ENCODE measurements around the gene KAZALD1. TPM values are rescaled to one million over a fixed set of nuclear protein-coding genes. Genes with fewer than 3 reads are reported as not detected.

KAZALD1 gene
- polyA plus RNA-seq, 1 donor from 2014 or later = 1.6 TPM

DNA sequence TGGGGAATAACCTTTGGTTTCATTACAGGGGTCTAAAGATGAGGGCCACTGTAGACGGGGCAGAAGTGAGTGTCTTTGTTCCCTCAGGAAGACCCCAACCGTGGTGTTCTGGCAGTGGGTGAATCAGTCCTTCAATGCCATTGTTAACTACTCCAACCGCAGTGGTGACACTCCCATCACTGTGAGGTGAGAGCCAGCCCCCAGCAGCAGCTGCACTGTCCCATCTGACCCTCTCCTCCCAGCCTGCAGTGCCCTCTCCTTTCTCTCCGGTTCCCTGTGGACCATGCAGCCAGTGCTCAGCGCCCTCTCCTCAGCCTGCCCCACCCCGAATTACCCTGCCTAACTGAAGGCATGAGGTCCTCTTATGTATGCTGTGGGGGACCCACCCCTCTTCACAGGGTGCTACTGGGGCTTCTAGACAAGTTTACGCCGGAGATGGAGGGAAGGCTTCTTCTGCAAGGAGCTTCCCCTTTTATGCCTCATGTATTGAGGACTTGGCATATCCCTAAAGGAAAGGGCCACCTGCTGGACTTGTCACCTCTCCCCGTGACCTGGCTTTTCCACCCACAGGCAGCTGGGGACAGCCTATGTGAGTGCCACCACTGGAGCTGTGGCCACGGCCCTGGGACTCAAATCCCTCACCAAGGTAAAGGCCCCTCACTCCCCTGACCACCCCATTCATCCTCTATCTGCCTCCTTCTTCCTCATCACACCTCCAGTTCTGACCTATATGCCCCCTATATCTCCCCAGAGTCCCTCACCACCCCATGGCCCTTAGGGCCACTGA lies 25.7 kb upstream of the KAZALD1 start:
- no peak for TF ChIP-seq EP300 (conservative IDR thresholded peaks at IDR 0.05; ENCODE audit: poor library complexity, severe bottlenecking)
- TF ChIP-seq RAD21 (conservative IDR thresholded peaks at IDR 0.05) = no peak
- no peak for TF ChIP-seq POLR2AphosphoS5 (IDR thresholded peaks at IDR 0.05)
- TF ChIP-seq MXI1 (conservative IDR thresholded peaks at IDR 0.05; ENCODE audit: poor library complexity, severe bottlenecking) = no peak
- TF ChIP-seq, protein P1, sequence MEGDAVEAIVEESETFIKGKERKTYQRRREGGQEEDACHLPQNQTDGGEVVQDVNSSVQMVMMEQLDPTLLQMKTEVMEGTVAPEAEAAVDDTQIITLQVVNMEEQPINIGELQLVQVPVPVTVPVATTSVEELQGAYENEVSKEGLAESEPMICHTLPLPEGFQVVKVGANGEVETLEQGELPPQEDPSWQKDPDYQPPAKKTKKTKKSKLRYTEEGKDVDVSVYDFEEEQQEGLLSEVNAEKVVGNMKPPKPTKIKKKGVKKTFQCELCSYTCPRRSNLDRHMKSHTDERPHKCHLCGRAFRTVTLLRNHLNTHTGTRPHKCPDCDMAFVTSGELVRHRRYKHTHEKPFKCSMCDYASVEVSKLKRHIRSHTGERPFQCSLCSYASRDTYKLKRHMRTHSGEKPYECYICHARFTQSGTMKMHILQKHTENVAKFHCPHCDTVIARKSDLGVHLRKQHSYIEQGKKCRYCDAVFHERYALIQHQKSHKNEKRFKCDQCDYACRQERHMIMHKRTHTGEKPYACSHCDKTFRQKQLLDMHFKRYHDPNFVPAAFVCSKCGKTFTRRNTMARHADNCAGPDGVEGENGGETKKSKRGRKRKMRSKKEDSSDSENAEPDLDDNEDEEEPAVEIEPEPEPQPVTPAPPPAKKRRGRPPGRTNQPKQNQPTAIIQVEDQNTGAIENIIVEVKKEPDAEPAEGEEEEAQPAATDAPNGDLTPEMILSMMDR (IDR thresholded peaks at IDR 0.05; ENCODE audit: poor library complexity, severe bottlenecking) = no peak
- no peak for TF ChIP-seq TAF1 (IDR thresholded peaks at IDR 0.05; ENCODE audit: low read depth)
- Histone ChIP-seq H3K9me2 (ENCODE audit: insufficient read depth, low read length) (no peaks in the 10 kb centered on the region), H2AFZ (ENCODE audit: low read depth, low read length) (no peak overlapping the region), H3K27ac (ENCODE audit: low read length) (no peak overlapping the region), H3K36me3 (ENCODE audit: insufficient read depth, low read length) (no peaks in the 10 kb centered on the region), H3K9me3 (ENCODE audit: low read length) (no peaks in the 10 kb centered on the region), H3K27me3 (ENCODE audit: insufficient read depth, low read depth, low read length) (peaks cover 28% of the 10 kb centered on the region), H3K4me3 (ENCODE audit: low read length) (no peak overlapping the region), H4K20me1 (ENCODE audit: insufficient read depth) (no peaks in the 10 kb centered on the region), H3K4me2 (ENCODE audit: low read length) (no peak overlapping the region), H3K79me2 (replicated peaks; ENCODE audit: insufficient read depth, low read length) (no peaks in the 10 kb centered on the region), H3K9ac (ENCODE audit: low read length) (no peak overlapping the region), H3F3A (ENCODE audit: insufficient read depth, low read length, poor library complexity, severe bottlenecking) (no peaks in the 10 kb centered on the region)

DNA sequence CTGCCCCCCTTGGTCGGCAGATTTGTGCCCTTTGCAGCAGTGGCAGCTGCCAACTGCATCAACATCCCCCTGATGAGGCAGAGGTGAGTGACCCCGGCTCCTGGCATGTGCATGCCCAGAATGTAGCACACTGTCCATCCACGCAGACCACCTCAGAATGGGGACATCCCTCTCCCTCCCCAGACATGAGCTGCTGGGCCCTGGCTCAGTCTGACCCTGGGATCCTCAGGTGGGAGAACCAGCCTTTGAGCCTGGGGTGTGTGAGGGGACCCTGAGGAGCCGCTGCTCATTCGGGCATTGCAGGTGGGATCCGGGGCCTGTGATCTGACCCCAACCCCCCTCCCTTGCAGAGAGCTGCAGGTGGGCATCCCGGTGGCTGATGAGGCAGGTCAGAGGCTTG lies 25.1 kb upstream of the KAZALD1 start:
- Histone ChIP-seq H3K27me3 (ENCODE audit: insufficient read depth, low read depth, low read length) (peaks cover 22% of the 10 kb centered on the region), H4K20me1 (ENCODE audit: insufficient read depth) (no peaks in the 10 kb centered on the region), H3K9me2 (ENCODE audit: insufficient read depth, low read length) (no peaks in the 10 kb centered on the region), H3K9ac (ENCODE audit: low read length) (no peak overlapping the region), H3K4me2 (ENCODE audit: low read length) (no peak overlapping the region), H3K27ac (ENCODE audit: low read length) (no peak overlapping the region), H3K4me3 (ENCODE audit: low read length) (no peak overlapping the region), H3K9me3 (ENCODE audit: low read length) (no peaks in the 10 kb centered on the region), H2AFZ (ENCODE audit: low read depth, low read length) (no peak overlapping the region), H3K79me2 (replicated peaks; ENCODE audit: insufficient read depth, low read length) (no peaks in the 10 kb centered on the region), H3F3A (ENCODE audit: insufficient read depth, low read length, poor library complexity, severe bottlenecking) (no peaks in the 10 kb centered on the region), H3K36me3 (ENCODE audit: insufficient read depth, low read length) (no peaks in the 10 kb centered on the region)
- TF ChIP-seq, protein P1 (IDR thresholded peaks at IDR 0.05; ENCODE audit: poor library complexity, severe bottlenecking) = no peak
- TF ChIP-seq EP300 (conservative IDR thresholded peaks at IDR 0.05; ENCODE audit: poor library complexity, severe bottlenecking) (no peak), SMC3 (conservative IDR thresholded peaks at IDR 0.05; ENCODE audit: poor library complexity) (no peak)

DNA sequence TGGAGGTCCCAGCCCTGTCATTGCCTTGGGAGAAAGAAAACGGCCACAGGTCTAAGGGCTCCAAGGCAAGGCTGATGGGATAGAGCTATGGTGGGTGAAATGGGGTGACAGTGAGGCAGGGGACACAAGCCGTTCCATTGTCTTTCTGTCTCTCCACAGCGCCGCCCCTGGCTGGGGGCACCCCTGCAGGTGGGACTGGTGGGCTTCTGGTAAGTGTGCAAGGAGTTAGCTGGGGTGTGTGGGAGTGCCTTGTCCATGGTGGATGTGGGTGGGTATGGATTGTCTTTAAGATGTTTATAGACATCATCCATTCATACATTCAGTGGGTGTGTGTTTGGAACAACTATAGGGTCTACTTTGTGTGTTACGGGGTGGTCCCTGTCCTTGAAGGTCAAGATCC lies 23.3 kb upstream of the KAZALD1 start:
- H4K20me1 ChIP-seq (ENCODE audit: insufficient read depth) = no peaks in the 10 kb centered on the region
- H3K36me3 ChIP-seq (ENCODE audit: insufficient read depth, low read length) = no peaks in the 10 kb centered on the region
- H3K9ac ChIP-seq (ENCODE audit: low read length) = no peak overlapping the region
- H3K27ac ChIP-seq (ENCODE audit: low read length) = no peak overlapping the region
- no peaks in the 10 kb centered on the region for H3K79me2 ChIP-seq (replicated peaks; ENCODE audit: insufficient read depth, low read length)
- H3K4me3 ChIP-seq (ENCODE audit: low read length) = no peak overlapping the region
- no peaks in the 10 kb centered on the region for H3F3A ChIP-seq (ENCODE audit: insufficient read depth, low read length, poor library complexity, severe bottlenecking)
- no peaks in the 10 kb centered on the region for H3K9me3 ChIP-seq (ENCODE audit: low read length)
- no peak overlapping the region for H2AFZ ChIP-seq (ENCODE audit: low read depth, low read length)
- peaks cover 8% of the 10 kb centered on the region for H3K27me3 ChIP-seq (ENCODE audit: insufficient read depth, low read depth, low read length)
- TF ChIP-seq SMC3 (conservative IDR thresholded peaks at IDR 0.05; ENCODE audit: poor library complexity) = no peak
- TF ChIP-seq POLR2AphosphoS5 (IDR thresholded peaks at IDR 0.05) = no peak
- TF ChIP-seq, protein P2, sequence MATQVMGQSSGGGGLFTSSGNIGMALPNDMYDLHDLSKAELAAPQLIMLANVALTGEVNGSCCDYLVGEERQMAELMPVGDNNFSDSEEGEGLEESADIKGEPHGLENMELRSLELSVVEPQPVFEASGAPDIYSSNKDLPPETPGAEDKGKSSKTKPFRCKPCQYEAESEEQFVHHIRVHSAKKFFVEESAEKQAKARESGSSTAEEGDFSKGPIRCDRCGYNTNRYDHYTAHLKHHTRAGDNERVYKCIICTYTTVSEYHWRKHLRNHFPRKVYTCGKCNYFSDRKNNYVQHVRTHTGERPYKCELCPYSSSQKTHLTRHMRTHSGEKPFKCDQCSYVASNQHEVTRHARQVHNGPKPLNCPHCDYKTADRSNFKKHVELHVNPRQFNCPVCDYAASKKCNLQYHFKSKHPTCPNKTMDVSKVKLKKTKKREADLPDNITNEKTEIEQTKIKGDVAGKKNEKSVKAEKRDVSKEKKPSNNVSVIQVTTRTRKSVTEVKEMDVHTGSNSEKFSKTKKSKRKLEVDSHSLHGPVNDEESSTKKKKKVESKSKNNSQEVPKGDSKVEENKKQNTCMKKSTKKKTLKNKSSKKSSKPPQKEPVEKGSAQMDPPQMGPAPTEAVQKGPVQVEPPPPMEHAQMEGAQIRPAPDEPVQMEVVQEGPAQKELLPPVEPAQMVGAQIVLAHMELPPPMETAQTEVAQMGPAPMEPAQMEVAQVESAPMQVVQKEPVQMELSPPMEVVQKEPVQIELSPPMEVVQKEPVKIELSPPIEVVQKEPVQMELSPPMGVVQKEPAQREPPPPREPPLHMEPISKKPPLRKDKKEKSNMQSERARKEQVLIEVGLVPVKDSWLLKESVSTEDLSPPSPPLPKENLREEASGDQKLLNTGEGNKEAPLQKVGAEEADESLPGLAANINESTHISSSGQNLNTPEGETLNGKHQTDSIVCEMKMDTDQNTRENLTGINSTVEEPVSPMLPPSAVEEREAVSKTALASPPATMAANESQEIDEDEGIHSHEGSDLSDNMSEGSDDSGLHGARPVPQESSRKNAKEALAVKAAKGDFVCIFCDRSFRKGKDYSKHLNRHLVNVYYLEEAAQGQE (IDR thresholded peaks at IDR 0.05; ENCODE audit: borderline replicate concordance) = no peak
- TF ChIP-seq, protein P1 (IDR thresholded peaks at IDR 0.05; ENCODE audit: poor library complexity, severe bottlenecking) = no peak
- no peak for TF ChIP-seq EZH2 (IDR thresholded peaks at IDR 0.05; ENCODE audit: borderline replicate concordance, insufficient read depth, low read length, poor library complexity, severe bottlenecking)
- no peak for TF ChIP-seq MXI1 (conservative IDR thresholded peaks at IDR 0.05; ENCODE audit: poor library complexity, severe bottlenecking)
- no peak for TF ChIP-seq EP300 (conservative IDR thresholded peaks at IDR 0.05; ENCODE audit: poor library complexity, severe bottlenecking)
- TF ChIP-seq TAF1 (IDR thresholded peaks at IDR 0.05; ENCODE audit: low read depth) = no peak
- TF ChIP-seq RAD21 (conservative IDR thresholded peaks at IDR 0.05) = no peak
- H3K4me2 ChIP-seq (ENCODE audit: low read length) = no peak overlapping the region
- no peaks in the 10 kb centered on the region for H3K9me2 ChIP-seq (ENCODE audit: insufficient read depth, low read length)
